Inflammatory macrophage treated with lipopolysaccharide for 4 hours (primary cell): ENCODE results near the gene PTGS1.

Experiments used
- DNase-seq: peaks from one replicate; pipeline ENCODE4 v3.0.0-alpha.2; 2020

The PTGS1 gene

GRCh38 chr9:122376796-122377195, 6.0 kb downstream of the PTGS1 start:
- no peak for DNase-seq

DNA sequence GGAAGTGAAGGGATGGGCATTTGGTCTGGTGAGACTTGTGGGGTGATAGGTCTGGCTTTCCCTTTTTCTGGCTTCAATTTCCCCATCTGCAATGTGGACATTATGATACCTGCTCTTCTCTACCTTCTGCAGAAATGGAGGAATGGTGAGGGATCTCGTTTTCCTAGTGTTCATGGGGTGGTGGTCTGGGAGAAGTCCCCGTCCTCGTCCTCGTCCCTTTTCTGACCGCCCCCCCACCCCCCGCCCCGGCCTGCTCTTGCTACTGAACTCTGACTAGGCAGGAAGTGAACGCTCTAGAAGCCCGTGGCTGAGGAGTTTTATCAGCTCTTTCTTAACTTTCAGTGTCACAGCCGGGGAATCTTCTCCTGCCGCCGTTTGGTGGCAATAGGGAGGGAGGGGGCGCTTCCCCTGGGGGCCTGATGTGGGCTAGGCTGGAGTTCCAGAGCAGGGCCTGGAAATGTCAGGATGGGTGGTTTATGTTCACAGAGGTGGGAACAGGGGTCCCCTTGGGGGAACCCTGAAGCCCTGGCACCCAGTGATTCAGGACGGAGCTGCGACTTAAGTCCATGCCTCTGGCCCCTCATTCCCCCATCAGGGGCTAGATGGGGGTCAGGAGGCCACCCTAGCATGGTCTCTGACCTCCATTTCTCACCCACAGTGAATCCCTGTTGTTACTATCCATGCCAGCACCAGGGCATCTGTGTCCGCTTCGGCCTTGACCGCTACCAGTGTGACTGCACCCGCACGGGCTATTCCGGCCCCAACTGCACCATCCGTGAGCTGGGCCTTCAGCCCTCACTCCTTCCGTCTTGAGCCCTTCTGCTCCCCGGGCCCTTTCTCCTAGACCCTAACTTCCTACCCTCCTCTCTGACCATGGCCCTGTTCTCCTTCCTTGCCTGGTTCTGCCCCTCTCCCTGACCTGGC, 6.7 kb downstream of the PTGS1 start:
- peak; percentile 50 for DNase-seq

GRCh38 chr9:122378236-122378635, 7.4 kb downstream of the PTGS1 start:
- no peak for DNase-seq

DNA sequence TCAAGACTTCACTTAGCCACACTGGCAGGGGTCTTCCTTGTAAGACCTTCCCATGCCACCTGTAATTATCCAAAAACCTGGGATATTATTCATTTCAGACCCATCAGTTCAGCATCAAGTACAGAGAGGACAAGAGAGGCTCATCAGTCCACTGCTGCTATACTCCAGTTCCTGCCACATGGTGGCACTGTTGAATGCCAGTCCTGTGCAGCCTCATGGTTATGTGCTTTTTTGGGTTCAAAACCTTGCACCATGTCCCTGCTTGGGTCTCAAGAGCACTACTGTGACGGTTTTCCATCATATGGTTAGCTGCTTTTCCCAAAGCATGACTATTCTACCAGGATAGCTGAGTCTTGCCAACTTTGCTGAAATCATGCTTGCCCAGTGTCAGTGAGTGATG, 8.5 kb downstream of the PTGS1 start:
- DNase-seq: no peak

- DNase-seq: no peak
Observed at GRCh38 chr9:122380293-122380692, 9.5 kb downstream of the PTGS1 start.

GRCh38 chr9:122381206-122381950, 10.6 kb downstream of the PTGS1 start:
- no peak for DNase-seq

GRCh38 chr9:122382901-122383850, 12.4 kb downstream of the PTGS1 start:
- no peak for DNase-seq

GRCh38 chr9:122383992-122384461, 13.2 kb downstream of the PTGS1 start:
- DNase-seq: no peak

GRCh38 chr9:122386311-122386872, 15.6 kb downstream of the PTGS1 start:
- no peak for DNase-seq

DNA sequence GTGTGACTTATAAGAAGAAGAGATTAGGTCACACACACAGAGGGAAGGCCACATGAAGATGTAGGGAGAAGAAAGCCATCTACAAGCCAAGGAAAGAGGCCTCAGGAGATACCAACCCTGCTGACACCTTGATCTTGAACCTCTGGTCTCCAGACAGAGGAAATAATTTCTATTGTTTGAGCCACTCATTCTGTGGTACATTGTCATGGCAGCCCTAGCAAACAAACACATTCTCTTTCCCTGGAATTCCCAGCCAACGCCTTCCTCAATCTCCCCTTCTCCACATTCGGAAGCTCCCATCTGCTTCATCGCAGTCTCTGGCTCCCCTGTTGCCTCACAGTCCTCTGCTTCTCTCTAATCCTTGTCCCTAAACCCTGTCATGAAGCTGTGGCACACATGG, 16.7 kb downstream of the PTGS1 start:
- no peak for DNase-seq

DNA sequence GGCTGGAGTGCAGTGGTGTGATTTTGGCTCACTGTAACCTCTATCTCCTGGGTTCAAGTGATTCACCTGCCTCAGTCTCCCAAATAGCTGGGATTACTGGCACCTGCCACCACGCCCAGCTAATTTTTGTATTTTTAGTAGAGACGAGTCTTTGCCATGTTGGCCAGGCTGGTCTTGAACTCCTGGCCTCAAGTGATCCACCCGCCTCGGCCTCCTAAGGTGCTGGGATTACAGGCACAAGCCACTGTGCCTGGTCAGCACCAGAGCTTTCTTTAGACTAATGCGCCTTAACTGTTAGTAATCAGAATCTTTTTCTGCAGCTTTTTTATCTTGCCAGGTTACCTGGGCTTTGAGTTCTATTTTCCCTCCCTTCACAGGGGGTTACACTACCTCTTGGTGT, 18.4 kb downstream of the PTGS1 start:
- DNase-seq: no peak

- DNase-seq: peak; percentile 94
Observed at GRCh38 chr9:122389799-122390481, 19.1 kb downstream of the PTGS1 start.

DNA sequence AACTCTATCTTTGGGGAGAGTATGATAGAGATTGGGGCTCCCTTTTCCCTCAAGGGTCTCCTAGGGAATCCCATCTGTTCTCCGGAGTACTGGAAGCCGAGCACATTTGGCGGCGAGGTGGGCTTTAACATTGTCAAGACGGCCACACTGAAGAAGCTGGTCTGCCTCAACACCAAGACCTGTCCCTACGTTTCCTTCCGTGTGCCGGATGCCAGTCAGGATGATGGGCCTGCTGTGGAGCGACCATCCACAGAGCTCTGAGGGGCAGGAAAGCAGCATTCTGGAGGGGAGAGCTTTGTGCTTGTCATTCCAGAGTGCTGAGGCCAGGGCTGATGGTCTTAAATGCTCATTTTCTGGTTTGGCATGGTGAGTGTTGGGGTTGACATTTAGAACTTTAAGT, 21.5 kb downstream of the PTGS1 start:
- no peak for DNase-seq

DNA sequence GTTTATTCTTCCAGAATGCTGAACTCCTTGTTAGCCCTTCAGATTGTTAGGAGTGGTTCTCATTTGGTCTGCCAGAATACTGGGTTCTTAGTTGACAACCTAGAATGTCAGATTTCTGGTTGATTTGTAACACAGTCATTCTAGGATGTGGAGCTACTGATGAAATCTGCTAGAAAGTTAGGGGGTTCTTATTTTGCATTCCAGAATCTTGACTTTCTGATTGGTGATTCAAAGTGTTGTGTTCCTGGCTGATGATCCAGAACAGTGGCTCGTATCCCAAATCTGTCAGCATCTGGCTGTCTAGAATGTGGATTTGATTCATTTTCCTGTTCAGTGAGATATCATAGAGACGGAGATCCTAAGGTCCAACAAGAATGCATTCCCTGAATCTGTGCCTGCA, 21.9 kb downstream of the PTGS1 start:
- DNase-seq: no peak

DNA sequence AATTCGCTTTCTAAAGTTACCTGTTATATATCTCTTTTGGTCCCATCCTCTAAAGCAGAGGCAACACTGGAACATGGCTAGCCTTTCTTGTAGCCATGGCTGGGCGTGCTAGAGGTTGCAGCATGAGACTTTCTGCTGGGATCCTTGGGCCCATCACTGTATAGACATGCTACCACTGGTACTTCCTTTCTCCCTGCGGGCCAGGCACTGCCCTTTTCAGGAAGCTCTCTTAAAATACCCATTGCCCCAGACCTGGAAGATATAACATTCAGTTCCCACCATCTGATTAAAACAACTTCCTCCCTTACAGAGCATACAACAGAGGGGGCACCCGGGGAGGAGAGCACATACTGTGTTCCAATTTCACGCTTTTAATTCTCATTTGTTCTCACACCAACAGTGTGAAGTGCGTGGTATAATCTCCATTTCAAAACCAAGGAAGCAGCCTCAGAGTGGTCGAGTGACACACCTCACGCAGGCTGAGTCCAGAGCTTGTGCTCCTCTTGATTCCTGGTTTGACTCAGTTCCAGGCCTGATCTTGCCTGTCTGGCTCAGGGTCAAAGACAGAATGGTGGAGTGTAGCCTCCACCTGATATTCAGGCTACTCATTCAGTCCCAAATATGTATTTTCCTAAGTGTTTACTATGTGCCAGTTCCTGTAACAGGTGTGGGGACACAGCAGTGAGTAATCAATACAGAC, 22.6 kb downstream of the PTGS1 start:
- no peak for DNase-seq

DNA sequence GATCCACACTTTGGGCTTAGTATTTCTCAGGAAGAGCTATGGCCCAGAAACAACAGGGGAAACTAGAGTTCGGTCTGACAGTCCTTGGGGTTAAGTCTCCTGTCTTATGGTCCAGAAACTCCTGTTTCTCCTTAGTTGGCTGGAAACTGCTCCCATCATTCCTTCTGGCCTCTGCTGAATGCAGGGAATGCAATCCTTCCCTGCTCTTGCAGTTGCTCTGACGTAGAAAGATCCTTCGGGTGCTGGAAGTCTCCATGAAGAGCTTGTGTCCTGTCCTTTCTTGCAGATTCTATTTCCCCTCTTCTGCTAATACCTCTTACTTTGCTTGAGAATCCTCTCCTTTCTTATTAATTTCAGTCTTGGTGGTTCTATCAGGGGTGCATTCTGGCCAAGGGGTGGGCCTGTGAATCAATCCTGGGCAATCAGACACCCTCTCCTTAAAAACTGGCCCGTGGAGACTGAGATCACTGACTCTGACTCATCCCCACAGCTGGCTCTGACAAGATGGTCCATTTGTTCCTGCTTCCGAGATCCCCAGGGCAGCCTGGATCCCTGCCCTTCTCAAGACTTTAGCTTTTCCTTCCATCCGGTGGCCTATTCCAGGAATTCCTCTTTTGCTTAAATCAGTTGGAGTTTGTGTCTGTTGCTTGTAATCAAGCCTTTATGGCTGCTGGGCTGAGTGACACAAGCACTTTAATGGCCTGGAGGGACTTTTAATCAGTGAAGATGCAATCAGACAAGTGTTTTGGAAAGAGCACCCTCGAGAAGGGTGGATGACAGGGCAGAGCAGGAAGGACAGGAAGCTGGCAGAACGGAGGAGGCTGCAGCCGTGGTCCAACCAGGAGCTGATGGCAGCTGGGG, 23.7 kb downstream of the PTGS1 start:
- DNase-seq: no peak

GRCh38 chr9:122396614-122397148, 25.9 kb downstream of the PTGS1 start:
- no peak for DNase-seq

DNA sequence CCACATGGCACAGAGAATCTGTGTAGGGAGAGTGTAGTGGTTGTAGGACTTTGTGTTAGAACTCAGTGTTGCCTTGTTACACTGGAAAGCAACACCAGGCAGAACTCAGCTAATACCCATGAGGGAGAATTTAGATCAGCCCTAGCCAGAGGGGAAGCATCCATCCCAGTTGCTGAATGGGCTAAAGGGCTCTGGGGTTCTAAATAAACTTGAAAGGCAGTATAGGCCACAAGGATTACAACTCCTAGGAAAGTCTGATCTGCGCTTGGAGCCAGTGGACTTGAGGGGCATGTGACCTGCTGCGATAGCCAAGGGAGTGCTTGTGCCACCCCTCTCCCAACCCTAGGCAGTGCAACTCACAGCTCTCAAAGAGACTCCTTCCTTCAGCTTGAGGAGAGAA, 26.9 kb downstream of the PTGS1 start:
- DNase-seq: no peak

DNA sequence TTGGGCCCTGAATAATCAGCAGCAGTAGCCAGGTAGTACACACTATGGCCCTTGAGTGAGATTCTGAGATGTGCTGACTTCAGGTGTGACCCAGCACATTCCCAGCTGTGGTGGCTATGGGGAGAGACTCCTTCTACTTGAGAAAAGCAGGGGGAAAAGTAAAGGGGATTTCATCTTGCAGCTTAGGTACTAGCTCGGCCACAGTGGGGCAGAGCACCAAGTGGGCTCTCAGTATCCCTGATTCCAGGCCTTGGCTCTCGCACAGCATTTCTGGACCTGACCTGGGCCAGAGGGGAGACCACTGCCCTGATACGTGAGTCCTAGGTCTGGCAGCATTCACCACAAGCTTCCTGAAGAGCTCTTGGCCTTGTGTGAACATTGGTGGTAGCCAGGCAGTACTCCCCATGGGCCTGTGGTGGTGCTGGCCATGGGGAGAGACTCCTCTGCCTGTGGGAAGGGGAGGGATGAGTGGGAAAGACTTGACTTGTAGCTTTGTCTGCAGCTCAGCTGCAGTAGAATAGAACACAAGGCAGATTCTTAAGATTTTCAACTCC, 27.6 kb downstream of the PTGS1 start:
- no peak for DNase-seq

DNA sequence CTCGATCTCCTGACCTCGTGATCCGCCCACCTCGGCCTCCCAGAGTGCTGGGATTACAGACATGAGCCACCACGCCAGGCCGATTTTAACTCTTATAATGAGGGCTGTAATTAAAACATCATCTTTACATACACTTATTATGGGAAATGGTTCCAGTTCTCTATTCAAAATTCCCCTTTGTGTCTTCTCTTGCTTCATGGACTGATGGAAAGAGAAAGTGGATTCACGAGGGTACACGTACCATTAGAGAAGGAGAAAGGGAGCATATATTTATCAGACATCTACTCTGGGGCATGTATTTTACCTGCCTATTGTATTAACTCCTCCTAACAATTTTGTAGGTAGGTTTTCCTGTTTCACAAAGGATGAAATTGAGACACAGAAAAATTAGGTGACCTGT, 31.1 kb downstream of the PTGS1 start:
- peak; percentile 72 for DNase-seq
